ENCODE data around the gene CARD14.

DNA sequence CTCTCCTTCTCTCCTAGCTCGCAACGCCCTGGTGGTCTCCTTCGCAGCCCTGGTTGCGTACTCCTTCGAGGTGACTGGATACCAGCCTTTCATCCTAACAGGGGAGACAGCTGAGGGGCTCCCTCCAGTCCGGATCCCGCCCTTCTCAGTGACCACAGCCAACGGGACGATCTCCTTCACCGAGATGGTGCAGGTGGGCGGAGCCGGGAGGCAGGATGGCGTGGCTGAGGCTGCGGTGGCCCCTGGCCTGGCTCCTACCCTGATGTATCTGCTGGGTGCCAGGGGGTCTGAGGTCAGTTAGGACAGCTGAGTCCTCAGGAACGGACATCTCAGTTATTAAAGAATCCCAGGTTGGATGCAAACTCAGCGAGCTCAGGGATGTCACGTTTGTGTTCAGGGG is 67.1 kb downstream of the CARD14 start:
- TF ChIP-seq, protein P1, sequence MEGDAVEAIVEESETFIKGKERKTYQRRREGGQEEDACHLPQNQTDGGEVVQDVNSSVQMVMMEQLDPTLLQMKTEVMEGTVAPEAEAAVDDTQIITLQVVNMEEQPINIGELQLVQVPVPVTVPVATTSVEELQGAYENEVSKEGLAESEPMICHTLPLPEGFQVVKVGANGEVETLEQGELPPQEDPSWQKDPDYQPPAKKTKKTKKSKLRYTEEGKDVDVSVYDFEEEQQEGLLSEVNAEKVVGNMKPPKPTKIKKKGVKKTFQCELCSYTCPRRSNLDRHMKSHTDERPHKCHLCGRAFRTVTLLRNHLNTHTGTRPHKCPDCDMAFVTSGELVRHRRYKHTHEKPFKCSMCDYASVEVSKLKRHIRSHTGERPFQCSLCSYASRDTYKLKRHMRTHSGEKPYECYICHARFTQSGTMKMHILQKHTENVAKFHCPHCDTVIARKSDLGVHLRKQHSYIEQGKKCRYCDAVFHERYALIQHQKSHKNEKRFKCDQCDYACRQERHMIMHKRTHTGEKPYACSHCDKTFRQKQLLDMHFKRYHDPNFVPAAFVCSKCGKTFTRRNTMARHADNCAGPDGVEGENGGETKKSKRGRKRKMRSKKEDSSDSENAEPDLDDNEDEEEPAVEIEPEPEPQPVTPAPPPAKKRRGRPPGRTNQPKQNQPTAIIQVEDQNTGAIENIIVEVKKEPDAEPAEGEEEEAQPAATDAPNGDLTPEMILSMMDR (IDR thresholded peaks at IDR 0.05), result no peak
- no peak for TF ChIP-seq POLR2A (IDR thresholded peaks at IDR 0.05)
- TF ChIP-seq POLR2AphosphoS5 (IDR thresholded peaks at IDR 0.05), result no peak
